ENCODE data around the gene CYREN. TPM values are rescaled to one million over a fixed set of nuclear protein-coding genes. Genes with fewer than 3 reads are reported as not detected.
A peak's percentile ranks its signal among the peaks of the same experiment; 100 is the strongest.

Gene CYREN
- total and polyA plus RNA-seq, 7 donors = 27.5 to 41.4 (median 31.9) TPM

DNA sequence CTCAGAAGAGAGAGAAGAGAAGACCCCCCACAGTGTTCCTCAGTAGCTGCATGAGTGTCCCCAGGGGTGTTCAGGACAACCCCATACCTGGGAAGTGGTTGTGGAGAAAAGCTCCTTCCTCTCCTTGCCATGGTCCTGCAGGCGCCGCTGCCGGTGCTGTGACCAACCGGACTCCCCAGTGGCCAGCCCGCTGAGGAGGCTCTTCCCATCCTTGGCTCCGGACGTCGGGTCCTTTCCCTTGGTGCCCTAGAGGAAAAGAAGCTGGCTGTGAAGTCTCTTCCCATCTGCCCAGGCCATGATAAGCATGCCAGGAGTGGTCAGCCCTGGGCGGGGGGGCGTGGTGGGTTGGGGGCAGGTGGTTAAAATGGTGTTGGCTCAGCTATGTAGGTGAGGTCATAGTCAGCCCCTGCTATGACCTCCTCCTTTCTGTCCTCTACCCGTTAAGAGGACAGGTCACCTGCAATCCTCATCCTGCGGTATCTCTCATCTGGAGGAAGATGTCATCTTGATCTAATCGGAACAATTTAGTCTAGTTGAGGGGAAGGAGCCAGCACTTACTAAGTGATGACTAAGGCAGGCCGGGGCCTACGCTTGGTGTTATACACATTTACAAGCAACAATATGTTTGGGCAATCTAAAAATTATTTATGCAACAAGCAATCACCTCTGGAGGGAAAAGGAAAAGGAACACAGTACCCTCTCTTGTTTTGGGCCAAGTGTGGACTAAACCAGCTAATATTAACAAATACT is 27.6 kb upstream of the CYREN start:
- Histone ChIP-seq H3K36me3 (peaks cover 8 to 99% (median 37%) of the 10 kb centered on the region in 4 donors), H3K9me3 (no peaks in the 10 kb centered on the region), H3K27me3 (no peaks in the 10 kb centered on the region), H3K27ac (no peak overlapping the region), H3K4me3 (no peak overlapping the region), H3K4me1 (no peaks in the 10 kb centered on the region)
- intact Hi-C loops (cut with DNase I) = no loop called here
- no peak for DNase-seq
- TF ChIP-seq EP300 (IDR thresholded peaks at IDR 0.05) = no peak
- no peak for TF ChIP-seq POLR2A (IDR thresholded peaks at IDR 0.05)
- TF ChIP-seq, protein P1, sequence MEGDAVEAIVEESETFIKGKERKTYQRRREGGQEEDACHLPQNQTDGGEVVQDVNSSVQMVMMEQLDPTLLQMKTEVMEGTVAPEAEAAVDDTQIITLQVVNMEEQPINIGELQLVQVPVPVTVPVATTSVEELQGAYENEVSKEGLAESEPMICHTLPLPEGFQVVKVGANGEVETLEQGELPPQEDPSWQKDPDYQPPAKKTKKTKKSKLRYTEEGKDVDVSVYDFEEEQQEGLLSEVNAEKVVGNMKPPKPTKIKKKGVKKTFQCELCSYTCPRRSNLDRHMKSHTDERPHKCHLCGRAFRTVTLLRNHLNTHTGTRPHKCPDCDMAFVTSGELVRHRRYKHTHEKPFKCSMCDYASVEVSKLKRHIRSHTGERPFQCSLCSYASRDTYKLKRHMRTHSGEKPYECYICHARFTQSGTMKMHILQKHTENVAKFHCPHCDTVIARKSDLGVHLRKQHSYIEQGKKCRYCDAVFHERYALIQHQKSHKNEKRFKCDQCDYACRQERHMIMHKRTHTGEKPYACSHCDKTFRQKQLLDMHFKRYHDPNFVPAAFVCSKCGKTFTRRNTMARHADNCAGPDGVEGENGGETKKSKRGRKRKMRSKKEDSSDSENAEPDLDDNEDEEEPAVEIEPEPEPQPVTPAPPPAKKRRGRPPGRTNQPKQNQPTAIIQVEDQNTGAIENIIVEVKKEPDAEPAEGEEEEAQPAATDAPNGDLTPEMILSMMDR (IDR thresholded peaks at IDR 0.05) = no peak
- no peak for TF ChIP-seq POLR2AphosphoS5 (IDR thresholded peaks at IDR 0.05)
- 96% methylated on average over 15 of the region's 15 CpGs for WGBS, 2 donors

DNA sequence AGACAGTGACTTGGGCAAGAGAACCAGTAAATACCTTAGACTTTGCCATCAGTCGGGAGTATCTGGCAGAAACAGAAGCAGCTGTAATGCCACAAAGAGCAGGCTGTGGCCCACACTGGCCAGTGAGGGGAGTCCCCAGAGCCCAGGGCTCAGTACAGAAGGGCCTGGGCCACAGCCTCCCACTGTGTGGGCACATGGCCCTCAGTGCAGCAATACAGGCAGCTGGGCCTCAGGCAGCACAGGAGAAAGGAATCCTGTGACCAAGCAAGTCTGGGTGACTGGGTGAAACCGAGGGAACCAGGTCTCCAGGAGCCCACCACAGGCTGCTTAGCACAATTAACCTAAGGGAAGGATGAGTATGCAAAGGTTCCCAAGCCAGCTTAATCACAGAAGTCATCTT is 26.8 kb upstream of the CYREN start:
- Histone ChIP-seq H3K4me1 (no peaks in the 10 kb centered on the region), H3K9me3 (no peaks in the 10 kb centered on the region), H3K36me3 (peaks cover 13 to 99% (median 41%) of the 10 kb centered on the region in 4 donors), H3K27ac (no peak overlapping the region), H3K4me3 (no peak overlapping the region), H3K27me3 (no peaks in the 10 kb centered on the region)
- DNase-seq = no peak
- 89 to 97% methylated on average over 2 of the region's 2 CpGs for WGBS, 2 donors
- TF ChIP-seq, protein P1 (IDR thresholded peaks at IDR 0.05) = no peak
- intact Hi-C loops (cut with DNase I) = no loop called here

DNA sequence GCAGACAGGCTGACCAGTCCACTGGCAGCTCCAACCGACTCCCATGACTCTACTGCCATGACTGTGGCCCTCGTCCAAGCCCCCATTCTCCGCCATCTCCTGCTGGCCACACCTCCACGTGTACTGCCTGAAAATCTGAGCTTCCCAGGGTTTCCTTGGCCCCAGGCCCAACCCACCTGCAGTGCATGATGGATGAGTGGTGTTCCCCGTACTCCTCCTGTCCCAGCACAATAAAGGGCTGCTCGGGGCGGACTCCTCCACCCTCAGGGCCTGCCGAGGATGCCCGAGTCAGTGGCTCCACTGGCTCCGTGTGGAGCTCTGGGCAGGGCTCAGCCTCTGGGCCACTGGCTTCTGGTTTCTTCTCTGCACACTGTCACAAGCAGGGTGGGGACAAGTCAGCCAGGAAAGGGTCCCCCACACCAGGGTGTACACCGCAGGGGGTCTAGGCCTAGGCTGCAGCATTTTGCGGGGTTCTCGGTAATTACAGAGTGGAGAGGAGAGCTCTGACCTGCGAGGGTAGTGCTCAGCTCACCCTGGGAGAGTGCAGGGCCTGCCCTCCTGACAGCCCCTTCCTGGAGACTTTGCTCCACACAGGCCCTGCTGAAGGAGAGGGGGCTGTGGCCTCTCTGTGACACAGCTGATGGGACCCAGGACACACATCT is 25.6 kb upstream of the CYREN start:
- Histone ChIP-seq H3K27me3 (no peaks in the 10 kb centered on the region), H3K9me3 (no peaks in the 10 kb centered on the region), H3K4me1 (no peaks in the 10 kb centered on the region), H3K27ac (no peak overlapping the region), H3K36me3 (peaks cover 15 to 91% (median 42%) of the 10 kb centered on the region in 4 donors), H3K4me3 (no peak overlapping the region)
- TF ChIP-seq POLR2A (IDR thresholded peaks at IDR 0.05) = no peak
- TF ChIP-seq POLR2AphosphoS5 (IDR thresholded peaks at IDR 0.05) = no peak
- TF ChIP-seq, protein P1 (IDR thresholded peaks at IDR 0.05) = no peak
- TF ChIP-seq EP300 (IDR thresholded peaks at IDR 0.05) = no peak
- intact Hi-C loops (cut with DNase I) = no loop called here
- 95 to 96% methylated on average over 14 of the region's 14 CpGs for WGBS, 2 donors
- DNase-seq = no peak

DNA sequence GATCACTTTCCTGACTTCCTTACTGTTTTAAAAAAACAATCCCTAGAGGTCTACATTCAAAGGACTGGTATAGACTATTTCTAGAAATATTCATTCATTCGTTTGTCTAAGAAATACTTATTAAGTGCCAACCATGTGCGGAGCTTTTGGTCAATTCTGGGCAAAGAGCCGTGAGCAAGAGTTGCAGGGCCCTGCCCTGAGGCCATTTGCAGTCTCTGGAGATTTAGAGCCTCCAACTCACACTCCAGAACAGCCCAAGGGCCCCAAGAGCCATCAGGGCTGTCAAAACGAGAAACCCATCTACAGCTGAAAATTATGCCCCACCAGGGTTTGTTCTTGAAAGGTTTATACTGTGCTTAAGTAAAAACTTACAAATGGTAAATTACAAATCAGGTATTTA is 24.6 kb upstream of the CYREN start:
- no peaks in the 10 kb centered on the region for H3K9me3 ChIP-seq
- no peak overlapping the region for H3K4me3 ChIP-seq
- intact Hi-C loops (cut with DNase I) = no loop called here
- no peak for TF ChIP-seq POLR2AphosphoS5 (IDR thresholded peaks at IDR 0.05)
- TF ChIP-seq, protein P1 (IDR thresholded peaks at IDR 0.05) = no peak
- no peak for TF ChIP-seq POLR2A (IDR thresholded peaks at IDR 0.05)
- no peak for TF ChIP-seq EP300 (IDR thresholded peaks at IDR 0.05)
- no peaks in the 10 kb centered on the region for H3K27me3 ChIP-seq
- peak overlapping the region in 1 of 4 donors; percentile 81 for H3K27ac ChIP-seq
- WGBS, 2 donors = 92 to 96% methylated on average over 4 of the region's 4 CpGs
- no peaks in the 10 kb centered on the region for H3K4me1 ChIP-seq
- H3K36me3 ChIP-seq = peaks cover 15 to 88% (median 42%) of the 10 kb centered on the region in 4 donors
- no peak for DNase-seq

All from sigmoid colon (tissue), 7 donors.